NCI-H2227 treated with DMSO at 0.1 percent for 48 hours (cell line): ENCODE measurements around the gene RMDN2.

Experiments
- DNase-seq: peaks from one replicate; lab custom pipeline; 2025; lab: John Stamatoyannopoulos, UW

The RMDN2 gene

DNA sequence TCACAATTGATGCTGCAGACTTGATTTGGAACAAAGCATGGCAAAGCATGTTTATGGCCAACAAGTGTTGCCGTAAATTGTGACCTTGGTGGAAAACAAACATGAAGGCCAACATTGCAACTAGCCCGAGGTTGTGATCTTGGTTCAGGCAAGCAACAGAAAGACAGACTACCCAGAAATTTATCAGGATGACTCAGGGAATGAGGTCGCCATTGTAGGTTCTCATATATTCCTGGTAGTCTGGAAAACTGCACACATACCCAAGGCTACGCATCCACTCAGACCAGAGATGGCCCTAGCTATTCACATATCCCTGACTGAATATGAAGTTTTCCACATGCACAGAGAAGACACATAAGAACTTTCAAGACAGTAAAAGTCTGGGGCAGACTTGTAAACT is 120.7 kb downstream of the RMDN2 start:
- DNase-seq: no peak

DNA sequence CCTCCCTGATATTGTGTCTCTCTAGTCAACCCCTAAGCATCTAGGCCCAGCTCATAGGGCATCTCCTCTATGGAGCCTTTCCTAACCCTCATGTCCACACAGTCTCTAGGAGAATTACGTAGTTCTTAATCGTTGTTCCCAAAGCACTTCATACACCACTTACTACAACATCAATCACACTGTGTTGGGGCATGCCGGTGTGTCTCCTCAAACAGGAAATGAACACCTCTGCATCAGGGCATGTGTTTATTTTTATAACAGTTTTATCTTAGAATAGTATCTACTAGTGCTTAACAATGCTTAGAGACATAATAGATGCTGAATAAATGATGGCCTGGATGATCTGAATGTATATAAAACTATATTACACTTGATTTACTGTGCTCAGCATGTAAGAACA is 131.1 kb downstream of the RMDN2 start:
- no peak for DNase-seq

DNA sequence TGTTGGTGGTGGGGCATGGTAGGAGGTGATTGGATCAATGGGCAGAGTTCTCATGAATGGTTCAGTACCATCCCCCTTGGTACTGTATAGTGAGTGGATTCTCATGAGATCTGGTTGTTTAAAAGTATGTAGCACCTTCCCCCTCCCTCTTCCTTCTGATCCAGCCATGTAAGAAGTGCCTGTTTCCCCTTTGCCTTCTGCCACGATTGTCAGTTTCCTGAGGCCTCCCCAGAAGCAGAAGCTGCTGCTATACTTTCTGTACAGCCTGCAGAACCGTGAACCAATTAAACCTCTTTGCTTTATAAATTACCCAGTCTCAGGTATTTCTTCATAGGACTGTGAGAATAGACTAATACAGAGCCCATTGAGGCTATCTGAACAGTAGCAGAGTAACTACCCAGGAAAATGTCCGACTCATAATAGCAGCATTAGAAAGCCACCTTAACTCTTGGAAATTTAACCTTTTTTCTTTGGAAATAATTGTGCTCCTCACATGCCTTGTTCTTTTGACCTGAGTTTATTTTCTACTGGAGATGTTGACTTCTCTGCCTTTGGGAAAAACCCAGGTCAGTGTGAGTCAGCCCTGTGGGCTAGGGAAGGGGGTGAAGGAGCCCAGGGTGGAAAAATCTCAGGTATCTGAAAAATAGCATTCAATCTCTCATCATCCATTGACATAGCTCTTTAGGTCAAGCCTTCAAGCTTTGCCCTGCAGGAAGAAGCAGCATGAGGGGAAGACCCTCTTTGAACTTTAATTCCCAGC is 132.7 kb downstream of the RMDN2 start:
- no peak for DNase-seq

DNA sequence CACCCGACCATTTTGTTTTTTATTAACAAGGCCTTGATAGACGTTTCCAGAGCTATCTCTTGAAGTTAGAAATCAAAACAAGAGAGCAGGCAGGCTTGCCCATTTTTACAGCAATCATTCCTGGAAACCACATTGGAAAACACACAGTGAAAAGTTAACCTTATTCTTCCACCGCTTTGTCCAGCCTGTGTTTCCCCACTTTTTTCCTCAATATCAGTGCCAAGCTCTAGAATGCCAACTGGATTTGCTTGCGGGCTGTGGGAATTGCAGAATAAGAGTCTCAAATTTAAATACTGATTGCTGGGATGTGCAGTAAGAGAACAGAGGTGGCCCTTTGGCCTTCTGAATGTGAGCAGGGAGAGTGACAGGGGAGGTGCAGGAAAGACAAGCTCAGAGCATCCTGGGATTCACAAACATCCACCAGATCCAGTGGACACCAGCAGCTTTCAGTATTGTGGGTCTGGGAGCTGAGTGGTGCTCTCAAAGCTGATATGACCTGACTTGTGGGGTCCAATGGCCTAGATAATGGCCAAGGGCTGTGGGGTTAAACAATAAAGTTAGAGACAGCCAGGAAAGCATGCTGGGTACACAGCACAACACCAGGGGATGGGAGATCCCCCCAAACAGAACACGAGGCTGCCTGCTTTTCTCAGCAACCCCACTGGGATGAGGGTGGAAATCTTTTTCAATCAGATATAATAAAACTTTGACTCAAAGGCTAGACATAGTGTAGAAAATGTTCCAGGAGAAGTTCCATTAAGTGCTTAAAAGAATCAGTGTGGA is 135.3 kb downstream of the RMDN2 start:
- no peak for DNase-seq

DNA sequence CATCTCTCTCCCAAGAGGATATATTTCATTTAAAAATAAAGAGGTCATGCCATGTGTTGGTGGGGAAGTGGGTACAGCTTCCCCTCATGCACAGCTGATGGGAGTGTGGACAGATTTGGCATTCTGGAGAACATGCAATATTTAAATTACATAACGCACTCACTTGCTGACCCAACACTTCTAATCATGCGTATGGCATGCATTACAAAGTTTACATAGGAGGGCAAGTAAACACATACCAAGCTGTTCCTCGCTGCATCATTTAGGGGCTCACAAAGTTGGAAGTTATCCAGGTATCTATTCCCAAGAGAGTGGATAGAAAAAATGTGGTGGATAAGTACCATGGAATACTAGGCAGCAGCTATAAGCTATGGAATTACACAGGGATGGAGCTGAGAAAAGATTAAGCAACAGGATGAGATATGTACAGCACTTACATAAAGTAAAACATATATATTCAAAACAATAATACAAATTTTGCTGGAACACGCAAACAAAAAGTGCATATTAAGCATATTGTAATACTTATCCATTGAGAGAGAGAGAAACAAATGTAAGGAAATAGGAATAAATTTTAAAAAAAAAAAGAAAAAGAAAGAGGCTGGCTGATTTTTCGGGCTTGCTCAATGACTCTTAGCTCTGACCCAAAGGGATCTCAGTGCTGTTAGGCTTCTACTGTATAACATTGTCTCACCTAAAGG is 139.9 kb downstream of the RMDN2 start:
- no peak for DNase-seq

DNA sequence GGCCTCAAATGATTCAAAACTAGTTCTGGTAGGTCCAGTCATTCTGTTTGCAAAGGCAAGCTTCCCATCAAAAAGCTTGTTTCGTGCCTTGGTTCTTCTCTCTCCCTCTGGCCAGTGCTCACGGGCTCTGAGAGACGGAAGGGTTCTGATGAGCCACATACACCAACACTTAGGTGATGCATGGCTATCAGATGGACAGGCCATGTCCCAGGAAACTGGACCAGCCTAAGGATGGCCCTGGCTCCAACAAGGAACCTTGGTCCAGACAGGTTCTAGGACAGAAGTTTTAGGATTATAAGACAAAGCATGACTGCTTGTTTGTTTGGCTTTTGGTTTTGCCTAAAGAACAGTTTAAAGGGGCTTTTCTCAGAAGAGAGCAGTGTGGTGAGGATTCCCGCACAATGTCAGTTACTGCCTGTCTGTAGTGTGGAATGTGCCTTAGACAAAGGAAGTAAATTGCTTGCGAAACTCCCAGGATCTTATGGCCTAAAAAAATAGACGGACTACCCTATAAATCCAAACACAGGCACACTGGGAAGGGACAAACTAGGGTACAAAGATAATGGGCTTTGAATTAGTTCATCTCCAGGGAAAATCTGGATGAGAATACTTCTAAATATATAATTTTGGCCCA is 140.5 kb downstream of the RMDN2 start:
- DNase-seq: no peak

DNA sequence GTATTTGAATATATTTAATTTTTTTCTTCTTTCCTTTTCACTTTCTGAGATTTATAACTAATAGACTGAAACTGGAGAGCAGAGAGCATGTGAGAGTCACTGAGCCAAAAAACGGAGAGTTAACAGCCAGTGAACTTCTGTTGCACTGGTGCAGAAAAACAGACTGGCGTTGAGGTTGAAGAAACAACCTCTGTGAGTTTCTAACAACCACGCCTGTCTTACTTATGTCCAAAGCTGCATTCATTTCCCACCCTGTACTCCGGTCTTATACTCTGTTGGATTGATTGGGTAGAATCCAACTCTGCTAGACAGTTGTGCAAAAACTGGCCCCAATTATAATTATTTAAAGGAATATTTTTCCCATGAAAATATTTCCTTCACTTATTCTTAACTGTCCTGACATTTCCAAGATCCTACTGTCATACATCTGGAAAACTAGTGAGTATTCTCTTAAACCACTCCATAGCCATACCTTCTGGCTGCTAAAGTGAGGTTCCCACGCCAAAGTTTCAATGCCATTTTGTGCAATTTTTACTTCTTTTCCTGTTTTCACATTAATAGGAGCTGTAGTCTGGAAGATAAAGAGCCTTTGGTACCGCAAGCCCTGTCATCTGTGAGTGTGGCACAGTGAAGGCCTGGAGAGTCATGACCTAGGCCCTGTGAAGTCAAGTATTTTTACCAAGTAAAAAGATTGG is 141.5 kb downstream of the RMDN2 start:
- DNase-seq: no peak
